ENCODE data around the gene MAML3.
"Not testable (repeated sequence)": the region's sequence is repeated elsewhere in the genome, so short reads cannot be mapped to it uniquely, and the experiment has no call there.

MAML3 gene

DNA sequence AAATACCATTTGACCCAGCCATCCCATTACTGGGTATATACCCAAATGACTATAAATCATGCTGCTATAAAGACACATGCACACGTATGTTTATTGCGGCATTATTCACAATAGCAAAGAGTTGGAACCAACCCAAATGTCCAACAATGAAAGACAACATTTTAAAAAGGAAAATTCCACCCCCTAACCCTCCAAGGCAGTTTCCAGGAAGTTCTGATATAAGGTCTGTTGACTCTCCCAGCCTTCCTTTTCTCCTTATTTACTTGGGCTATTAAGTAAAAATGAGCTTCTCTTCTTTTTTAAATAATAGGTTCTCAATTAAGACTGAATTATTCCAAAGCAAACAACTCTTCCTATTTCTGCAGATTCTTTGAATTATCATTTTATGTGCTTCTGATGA lies 209.1 kb downstream of the MAML3 start:
- H3K4me1 ChIP-seq (ENCODE audit: control insufficient read depth, insufficient read depth, low read length); H3K27ac ChIP-seq (ENCODE audit: low read depth, low read length); H3K27me3 ChIP-seq (ENCODE audit: control insufficient read depth, insufficient read depth, low read length); H3K9ac ChIP-seq (ENCODE audit: low read length); H3K4me3 ChIP-seq (ENCODE audit: low read length); H3K36me3 ChIP-seq (ENCODE audit: control insufficient read depth, insufficient read depth, low read length): not testable (repeated sequence)

DNA sequence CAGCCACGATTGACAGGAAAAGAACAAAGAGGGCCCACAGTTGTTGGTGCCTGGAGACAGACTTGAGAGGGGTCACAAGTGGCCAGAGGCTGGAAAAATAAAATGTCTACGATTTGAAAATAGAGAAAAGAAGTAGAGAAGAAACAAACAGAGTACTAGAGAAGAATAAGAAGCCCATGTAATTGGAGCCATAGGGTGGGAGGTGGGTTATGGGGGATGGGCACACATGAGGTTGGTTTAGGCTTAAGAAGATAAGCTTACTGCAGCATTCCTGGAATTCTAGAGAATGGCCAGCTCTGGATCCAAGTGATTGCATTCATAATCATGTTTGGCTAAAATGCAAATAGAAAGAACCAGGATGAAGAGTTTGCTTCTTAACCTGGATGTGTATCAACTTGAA lies 210.7 kb downstream of the MAML3 start:
- H3K9ac ChIP-seq (ENCODE audit: low read length) = no peak overlapping the region
- H3K27me3 ChIP-seq (ENCODE audit: control insufficient read depth, insufficient read depth, low read length) = no peaks in the 10 kb centered on the region
- no peak overlapping the region for H3K4me3 ChIP-seq (ENCODE audit: low read length)
- H3K36me3 ChIP-seq (ENCODE audit: control insufficient read depth, insufficient read depth, low read length) = no peaks in the 10 kb centered on the region
- H3K27ac ChIP-seq (ENCODE audit: low read depth, low read length) = no peak overlapping the region
- no peaks in the 10 kb centered on the region for H3K4me1 ChIP-seq (ENCODE audit: control insufficient read depth, insufficient read depth, low read length)

DNA sequence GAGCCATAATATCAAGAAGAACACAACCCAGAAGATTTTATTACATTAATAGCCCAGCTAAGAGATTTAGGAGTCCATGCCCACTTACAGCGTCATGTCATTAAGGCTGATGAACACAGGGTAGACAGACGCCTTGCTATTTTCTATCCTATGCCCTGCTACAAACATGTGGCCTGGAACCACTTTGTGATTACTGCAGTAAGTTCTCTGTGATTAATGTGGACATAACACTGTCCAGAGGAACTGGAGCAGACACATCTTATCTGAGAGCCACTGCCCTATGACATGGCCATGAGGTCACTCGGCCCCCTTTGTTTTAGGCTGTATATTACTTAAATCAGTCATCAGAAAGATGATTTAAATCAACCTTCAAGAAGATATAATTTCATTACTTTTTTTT lies 211.7 kb downstream of the MAML3 start:
- Histone ChIP-seq H3K4me1 (ENCODE audit: control insufficient read depth, insufficient read depth, low read length) (no peaks in the 10 kb centered on the region), H3K27me3 (ENCODE audit: control insufficient read depth, insufficient read depth, low read length) (no peaks in the 10 kb centered on the region), H3K27ac (ENCODE audit: low read depth, low read length) (no peak overlapping the region), H3K9ac (ENCODE audit: low read length) (no peak overlapping the region), H3K4me3 (ENCODE audit: low read length) (no peak overlapping the region), H3K36me3 (ENCODE audit: control insufficient read depth, insufficient read depth, low read length) (no peaks in the 10 kb centered on the region)

DNA sequence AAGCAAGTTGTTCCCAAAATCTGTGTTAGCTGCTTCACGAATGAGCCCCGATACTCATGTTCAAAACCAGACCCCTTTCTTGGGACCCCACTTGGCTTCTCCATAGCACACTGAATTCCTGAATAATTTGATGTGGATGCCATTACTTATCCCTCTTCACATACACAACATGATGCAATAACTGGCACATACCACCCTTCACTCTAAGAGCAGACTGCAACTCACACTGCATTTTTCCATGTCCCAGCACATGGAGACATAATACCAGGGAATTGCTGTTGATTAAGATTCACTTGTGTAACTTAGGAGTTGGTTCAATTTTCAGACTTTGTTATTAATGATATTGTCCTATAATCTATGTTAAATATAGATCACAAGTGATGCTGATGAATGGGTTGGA lies 213.4 kb downstream of the MAML3 start:
- Histone ChIP-seq H3K4me3 (ENCODE audit: low read length) (no peak overlapping the region), H3K27ac (ENCODE audit: low read depth, low read length) (no peak overlapping the region), H3K4me1 (ENCODE audit: control insufficient read depth, insufficient read depth, low read length) (no peaks in the 10 kb centered on the region), H3K36me3 (ENCODE audit: control insufficient read depth, insufficient read depth, low read length) (no peaks in the 10 kb centered on the region), H3K9ac (ENCODE audit: low read length) (no peak overlapping the region), H3K27me3 (ENCODE audit: control insufficient read depth, insufficient read depth, low read length) (no peaks in the 10 kb centered on the region)

DNA sequence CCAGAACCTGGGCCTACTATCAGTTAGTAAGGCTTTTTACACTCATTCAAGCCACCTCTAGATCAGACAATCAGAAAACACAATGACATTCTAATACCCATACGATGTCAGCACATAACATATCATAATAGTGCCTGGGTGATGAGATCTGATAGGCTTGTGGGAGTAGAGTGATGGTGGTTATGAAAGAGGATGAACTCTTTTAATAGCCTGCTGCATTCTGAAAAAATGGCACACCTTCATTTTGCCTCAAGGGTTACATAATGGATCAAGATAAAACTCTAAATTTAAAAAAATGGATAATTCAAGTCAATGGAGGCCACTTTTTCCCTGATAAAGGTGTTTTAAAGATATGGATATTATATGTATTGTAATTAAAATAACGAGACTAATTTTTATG lies 215.6 kb downstream of the MAML3 start:
- H3K36me3 ChIP-seq (ENCODE audit: control insufficient read depth, insufficient read depth, low read length) = no peaks in the 10 kb centered on the region
- H3K4me3 ChIP-seq (ENCODE audit: low read length) = no peak overlapping the region
- no peak overlapping the region for H3K27ac ChIP-seq (ENCODE audit: low read depth, low read length)
- no peaks in the 10 kb centered on the region for H3K27me3 ChIP-seq (ENCODE audit: control insufficient read depth, insufficient read depth, low read length)
- H3K9ac ChIP-seq (ENCODE audit: low read length) = no peak overlapping the region
- no peaks in the 10 kb centered on the region for H3K4me1 ChIP-seq (ENCODE audit: control insufficient read depth, insufficient read depth, low read length)

DNA sequence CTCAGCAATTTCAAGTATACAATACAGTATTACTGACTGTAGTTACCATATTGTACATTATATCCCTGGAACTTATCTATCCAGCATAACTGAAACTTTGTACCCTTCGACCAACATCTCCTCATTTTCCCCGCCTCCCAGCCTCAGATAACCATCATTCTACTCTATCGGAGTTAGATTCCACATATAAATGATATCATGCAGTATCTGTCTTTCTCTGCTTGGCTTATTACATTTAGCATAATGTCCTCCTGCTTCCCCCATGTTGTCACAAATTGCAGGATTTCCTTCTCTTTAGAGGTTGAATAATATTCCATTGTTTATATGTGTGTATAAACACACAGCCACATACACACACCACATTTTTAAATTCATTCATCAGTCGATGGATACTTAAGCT lies 218.1 kb downstream of the MAML3 start:
- Histone ChIP-seq H3K9ac (ENCODE audit: low read length) (no peak overlapping the region), H3K4me3 (ENCODE audit: low read length) (no peak overlapping the region), H3K27ac (ENCODE audit: low read depth, low read length) (no peak overlapping the region), H3K36me3 (ENCODE audit: control insufficient read depth, insufficient read depth, low read length) (no peaks in the 10 kb centered on the region), H3K4me1 (ENCODE audit: control insufficient read depth, insufficient read depth, low read length) (no peaks in the 10 kb centered on the region), H3K27me3 (ENCODE audit: control insufficient read depth, insufficient read depth, low read length) (no peaks in the 10 kb centered on the region)

DNA sequence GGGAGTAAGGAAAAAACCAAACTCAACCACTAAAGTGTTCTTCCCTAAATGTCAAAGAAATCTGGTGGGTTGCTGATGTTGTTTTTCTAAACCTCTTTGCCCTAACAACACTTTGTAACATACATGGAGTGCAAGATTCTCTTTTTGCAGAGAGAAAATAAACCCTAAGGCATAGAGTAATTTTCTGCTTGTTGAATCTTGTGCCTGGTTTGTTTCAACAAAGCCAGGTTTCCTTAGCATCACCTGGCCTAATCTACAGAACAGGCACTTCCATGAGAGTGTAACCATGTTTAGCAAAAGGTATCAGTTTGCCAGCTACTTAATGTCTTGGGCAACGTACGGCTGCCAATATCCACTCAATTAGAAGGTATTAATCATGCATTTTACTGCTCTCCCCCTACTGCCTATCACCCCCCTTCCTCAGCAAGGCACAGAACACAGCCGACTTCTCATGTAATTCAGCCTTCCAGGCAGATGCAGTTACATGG lies 219.2 kb downstream of the MAML3 start:
- H3K4me3 ChIP-seq (ENCODE audit: low read length) = no peak overlapping the region
- no peaks in the 10 kb centered on the region for H3K36me3 ChIP-seq (ENCODE audit: control insufficient read depth, insufficient read depth, low read length)
- H3K27me3 ChIP-seq (ENCODE audit: control insufficient read depth, insufficient read depth, low read length) = no peaks in the 10 kb centered on the region
- no peak overlapping the region for H3K9ac ChIP-seq (ENCODE audit: low read length)
- no peaks in the 10 kb centered on the region for H3K4me1 ChIP-seq (ENCODE audit: control insufficient read depth, insufficient read depth, low read length)
- H3K27ac ChIP-seq (ENCODE audit: low read depth, low read length) = no peak overlapping the region

DNA sequence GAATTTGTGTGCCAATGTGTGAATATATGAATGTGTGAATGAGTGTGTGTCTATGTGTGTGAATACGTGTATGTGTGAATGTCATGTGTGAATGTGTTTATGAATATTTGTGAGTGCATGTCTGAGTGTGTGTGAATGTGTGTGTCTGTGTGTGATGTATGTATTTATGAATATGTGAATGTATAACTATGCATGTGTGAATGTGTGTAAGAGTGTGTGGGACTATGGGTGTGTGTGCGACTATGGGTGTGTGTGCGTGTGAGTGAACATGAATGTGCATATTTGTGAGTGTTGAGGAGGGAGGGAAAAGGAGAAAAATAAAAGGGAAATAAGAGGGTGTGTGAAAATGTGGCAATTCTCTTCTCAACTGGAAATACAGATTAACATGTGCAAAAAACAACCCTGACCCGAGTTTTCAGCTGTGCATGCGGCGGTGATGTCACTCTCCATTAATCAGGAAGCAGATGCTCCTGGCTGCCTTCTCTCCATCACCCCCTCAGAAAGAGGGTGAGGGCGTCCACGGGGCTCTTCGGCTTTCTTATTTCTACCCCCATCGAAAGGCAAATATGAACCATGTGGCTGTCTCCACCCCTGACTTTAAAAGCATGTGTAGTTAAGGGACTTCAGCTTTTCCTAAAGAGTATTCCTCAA lies 219.8 kb downstream of the MAML3 start:
- no peak overlapping the region for H3K9ac ChIP-seq (ENCODE audit: low read length)
- H3K27ac ChIP-seq (ENCODE audit: low read depth, low read length) = no peak overlapping the region
- no peaks in the 10 kb centered on the region for H3K27me3 ChIP-seq (ENCODE audit: control insufficient read depth, insufficient read depth, low read length)
- no peaks in the 10 kb centered on the region for H3K4me1 ChIP-seq (ENCODE audit: control insufficient read depth, insufficient read depth, low read length)
- no peaks in the 10 kb centered on the region for H3K36me3 ChIP-seq (ENCODE audit: control insufficient read depth, insufficient read depth, low read length)
- H3K4me3 ChIP-seq (ENCODE audit: low read length) = no peak overlapping the region

DNA sequence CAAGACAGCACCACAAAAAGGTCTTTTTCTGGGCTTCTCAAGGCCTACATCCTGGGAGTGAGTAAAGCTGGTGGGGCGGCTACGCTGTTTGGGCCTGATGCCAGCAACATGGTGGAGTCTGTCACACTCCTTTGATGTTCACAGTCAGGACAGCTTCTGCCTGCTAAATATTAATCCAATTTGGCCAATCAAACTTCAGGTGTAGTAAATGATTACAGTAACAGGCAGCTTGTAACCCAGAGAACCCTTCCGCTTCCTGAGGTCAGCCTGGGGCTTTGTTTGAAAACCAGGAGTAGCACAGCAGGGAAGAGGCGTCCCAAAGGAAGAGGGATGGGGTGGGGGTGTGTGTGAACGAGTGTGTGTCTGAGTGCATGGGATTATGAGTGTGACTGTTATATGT lies 220.4 kb downstream of the MAML3 start:
- no peaks in the 10 kb centered on the region for H3K4me1 ChIP-seq (ENCODE audit: control insufficient read depth, insufficient read depth, low read length)
- no peaks in the 10 kb centered on the region for H3K27me3 ChIP-seq (ENCODE audit: control insufficient read depth, insufficient read depth, low read length)
- H3K36me3 ChIP-seq (ENCODE audit: control insufficient read depth, insufficient read depth, low read length) = no peaks in the 10 kb centered on the region
- no peak overlapping the region for H3K27ac ChIP-seq (ENCODE audit: low read depth, low read length)
- H3K9ac ChIP-seq (ENCODE audit: low read length) = no peak overlapping the region
- no peak overlapping the region for H3K4me3 ChIP-seq (ENCODE audit: low read length)

DNA sequence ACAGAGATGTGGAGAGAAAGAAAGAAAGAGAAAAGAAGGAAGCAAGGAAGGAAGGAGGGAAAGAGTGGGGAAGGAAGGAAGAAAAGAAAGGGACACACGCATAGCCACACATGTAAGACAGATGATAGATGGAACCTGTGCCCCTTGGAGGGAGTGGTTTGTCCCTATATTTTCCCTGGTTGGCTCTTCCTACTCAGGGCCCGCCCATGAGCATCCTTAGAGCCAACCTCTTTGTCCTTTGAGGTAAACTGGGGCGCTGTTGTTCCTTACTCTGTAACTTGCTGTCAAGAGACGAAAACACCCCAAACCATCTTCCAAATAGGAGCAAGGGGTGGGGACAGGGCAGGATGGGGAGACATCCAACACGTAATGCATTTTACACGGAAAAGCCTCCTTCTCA lies 220.9 kb downstream of the MAML3 start:
- Histone ChIP-seq H3K9ac (ENCODE audit: low read length) (no peak overlapping the region), H3K27ac (ENCODE audit: low read depth, low read length) (no peak overlapping the region), H3K4me1 (ENCODE audit: control insufficient read depth, insufficient read depth, low read length) (no peaks in the 10 kb centered on the region), H3K4me3 (ENCODE audit: low read length) (no peak overlapping the region), H3K27me3 (ENCODE audit: control insufficient read depth, insufficient read depth, low read length) (no peaks in the 10 kb centered on the region), H3K36me3 (ENCODE audit: control insufficient read depth, insufficient read depth, low read length) (no peaks in the 10 kb centered on the region)

DNA sequence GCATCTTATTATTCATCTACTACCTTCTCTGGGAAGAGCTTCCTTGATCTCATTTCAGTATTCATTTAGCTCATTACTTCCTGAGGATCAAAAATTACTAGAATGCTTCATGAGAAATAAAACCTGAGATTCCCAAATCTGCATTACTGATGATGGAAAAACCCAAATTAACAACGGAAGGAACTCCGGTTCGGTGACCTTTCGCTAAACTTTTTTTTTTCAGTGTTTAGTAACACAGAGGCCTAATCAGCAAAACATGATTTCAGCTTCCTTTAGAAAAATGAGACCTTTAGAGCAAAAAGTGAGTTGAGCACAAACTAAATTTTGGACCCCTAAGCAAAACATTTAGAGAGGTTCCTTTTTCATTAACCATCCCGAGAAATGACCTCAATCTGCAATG lies 229.2 kb downstream of the MAML3 start:
- H3K4me1 ChIP-seq (ENCODE audit: control insufficient read depth, insufficient read depth, low read length) = peaks cover 23% of the 10 kb centered on the region
- no peak overlapping the region for H3K27ac ChIP-seq (ENCODE audit: low read depth, low read length)
- H3K36me3 ChIP-seq (ENCODE audit: control insufficient read depth, insufficient read depth, low read length) = no peaks in the 10 kb centered on the region
- no peak overlapping the region for H3K9ac ChIP-seq (ENCODE audit: low read length)
- H3K4me3 ChIP-seq (ENCODE audit: low read length) = no peak overlapping the region
- H3K27me3 ChIP-seq (ENCODE audit: control insufficient read depth, insufficient read depth, low read length) = no peaks in the 10 kb centered on the region

DNA sequence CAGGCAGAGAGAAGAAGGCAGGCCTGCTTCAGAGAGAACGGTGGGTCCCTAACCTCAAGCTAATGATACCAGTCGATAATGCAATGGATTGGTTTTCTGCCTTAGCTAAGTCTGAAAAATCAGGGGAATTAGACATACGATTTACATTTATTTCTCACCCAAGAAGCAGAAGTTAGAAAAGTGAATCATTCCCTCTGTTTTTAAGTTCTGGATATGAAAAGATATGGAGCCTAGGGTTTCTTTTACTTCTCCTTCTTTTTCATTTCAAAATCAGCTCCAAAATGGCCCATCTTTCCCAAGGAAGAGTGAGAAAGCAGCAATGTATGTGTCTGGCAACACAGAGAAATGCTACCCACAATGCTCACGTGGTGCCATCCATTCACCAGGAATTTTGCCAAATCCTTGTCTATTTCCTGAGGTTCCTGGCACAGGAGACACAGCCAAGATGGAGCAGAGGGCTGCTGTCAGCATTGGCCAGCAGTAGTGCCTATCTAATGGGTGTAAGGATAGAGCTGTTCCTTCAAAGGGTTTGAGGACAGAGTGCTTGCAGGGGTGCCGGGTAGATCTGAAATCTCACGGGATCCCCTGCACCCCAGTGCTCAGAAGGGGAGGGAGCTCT lies 231.5 kb downstream of the MAML3 start:
- no peak overlapping the region for H3K9ac ChIP-seq (ENCODE audit: low read length)
- peak overlapping the region; percentile 29 for H3K27ac ChIP-seq (ENCODE audit: low read depth, low read length)
- no peak overlapping the region for H3K4me3 ChIP-seq (ENCODE audit: low read length)
- H3K36me3 ChIP-seq (ENCODE audit: control insufficient read depth, insufficient read depth, low read length) = no peaks in the 10 kb centered on the region
- peaks cover 44% of the 10 kb centered on the region for H3K4me1 ChIP-seq (ENCODE audit: control insufficient read depth, insufficient read depth, low read length)
- H3K27me3 ChIP-seq (ENCODE audit: control insufficient read depth, insufficient read depth, low read length) = no peaks in the 10 kb centered on the region
